HG03432 (cell line): ENCODE results near the gene ARHGEF10L.

Source experiments
- ATAC-seq: cut with Tn5 transposase; IDR thresholded peaks from one replicate; pipeline ENCODE4 v1.9.1; 2021; ENCODE audit warnings: mild to moderate bottlenecking, moderate library complexity; ENCODE audit not compliant: unreplicated experiment

The ARHGEF10L gene

GRCh38 chr1:17586172-17586964 is 46.9 kb downstream of the ARHGEF10L start:
- no peak for ATAC-seq

GRCh38 chr1:17587693-17588047 is 48.2 kb downstream of the ARHGEF10L start:
- no peak for ATAC-seq

- ATAC-seq, result no peak
Observed at GRCh38 chr1:17588048-17588871, 48.8 kb downstream of the ARHGEF10L start.

GRCh38 chr1:17591814-17592430 is 52.4 kb downstream of the ARHGEF10L start:
- no peak for ATAC-seq

- no peak for ATAC-seq
Observed at GRCh38 chr1:17594026-17594425, 54.5 kb downstream of the ARHGEF10L start.

- no peak for ATAC-seq
Observed at GRCh38 chr1:17594690-17595601, 55.4 kb downstream of the ARHGEF10L start.

- ATAC-seq, result no peak
Observed at GRCh38 chr1:17595602-17595925, 56.1 kb downstream of the ARHGEF10L start.

GRCh38 chr1:17596186-17596585 is 56.7 kb downstream of the ARHGEF10L start:
- ATAC-seq, result no peak

GRCh38 chr1:17596651-17597509 is 57.4 kb downstream of the ARHGEF10L start:
- ATAC-seq, result no peak

- ATAC-seq, result no peak
Observed at GRCh38 chr1:17597651-17598050, 58.2 kb downstream of the ARHGEF10L start.

GRCh38 chr1:17598251-17598650 is 58.8 kb downstream of the ARHGEF10L start:
- ATAC-seq, result no peak

- ATAC-seq, result no peak
Observed at GRCh38 chr1:17599291-17599953, 59.9 kb downstream of the ARHGEF10L start.

GRCh38 chr1:17599954-17600300 is 60.4 kb downstream of the ARHGEF10L start:
- no peak for ATAC-seq

GRCh38 chr1:17600321-17600720 is 60.8 kb downstream of the ARHGEF10L start:
- no peak for ATAC-seq

GRCh38 chr1:17601643-17602382 is 62.3 kb downstream of the ARHGEF10L start:
- ATAC-seq, result no peak

- ATAC-seq, result no peak
Observed at GRCh38 chr1:17603091-17603841, 63.8 kb downstream of the ARHGEF10L start.

- ATAC-seq, result no peak
Observed at GRCh38 chr1:17605582-17606344, 66.3 kb downstream of the ARHGEF10L start.
